Small intestine (tissue), 7 donors: ENCODE measurements around the gene SLC31A1. TPM values are rescaled to one million over a fixed set of nuclear protein-coding genes. Genes with fewer than 3 reads are reported as not detected.
"Not testable (repeated sequence)": the region's sequence is repeated elsewhere in the genome, so short reads cannot be mapped to it uniquely, and the experiment has no call there.

Experiments
- DNase-seq, 2 donors: peaks; one replicate each; pipeline versions ENCODE4 v3.0.0 to v3.0.0-alpha.2; 2013
- FAIRE-seq: peaks from 2 replicates; lab custom pipeline; 2012; peaks lifted over from hg19 to GRCh38; lab: Jason Lieb, UNC
- H3K27ac ChIP-seq, 3 donors: one replicate each; pipeline ENCODE4 v1.5.1; 2013; ENCODE audit warnings: low read length in 2 of 3, mild to moderate bottlenecking in 2 of 3, control low read depth in 1 of 3, inconsistent platforms in 1 of 3, low read depth in 1 of 3, moderate library complexity in 1 of 3
- H3K27me3 ChIP-seq, 3 donors: one replicate each; pipeline ENCODE4 v1.6.1; 2013; ENCODE audit warnings: low read length in 3 of 3, inconsistent platforms in 1 of 3; ENCODE audit not compliant: control insufficient read depth in 3 of 3, insufficient read depth in 3 of 3
- H3K36me3 ChIP-seq, 3 donors: one replicate each; pipeline ENCODE4 v1.6.1; 2013; ENCODE audit warnings: low read length in 3 of 3, inconsistent platforms in 1 of 3, low read depth in 1 of 3, mild to moderate bottlenecking in 1 of 3, moderate library complexity in 1 of 3; ENCODE audit not compliant: control insufficient read depth in 3 of 3, insufficient read depth in 2 of 3
- H3K4me1 ChIP-seq, 3 donors: one replicate each; pipeline ENCODE4 v1.6.1; 2013; ENCODE audit warnings: low read length in 2 of 3, inconsistent platforms in 1 of 3, low read depth in 1 of 3, mild to moderate bottlenecking in 1 of 3, moderate library complexity in 1 of 3; ENCODE audit not compliant: control insufficient read depth in 3 of 3, insufficient read depth in 2 of 3
- H3K4me3 ChIP-seq, 3 donors: one replicate each; pipeline ENCODE4 v1.5.1; 2013; ENCODE audit warnings: low read length in 3 of 3, control low read depth in 1 of 3, inconsistent platforms in 1 of 3, low read depth in 1 of 3, mild to moderate bottlenecking in 1 of 3, moderate library complexity in 1 of 3
- H3K9me3 ChIP-seq, 2 donors: one replicate each; pipeline ENCODE4 v1.6.1; 2013; ENCODE audit warnings: low read depth in 1 of 2, low read length in 1 of 2; ENCODE audit not compliant: control insufficient read depth in 2 of 2, insufficient read depth in 1 of 2
- WGBS, 3 donors: extraction: QIAGEN DNeasy Blood & Tissue Kit; methylation state at CpG; one replicate each; pipeline ENCODE4 v1.1.7; 2013; 5-methylcytosine and 5-hydroxymethylcytosine counted together
- polyA plus RNA-seq, 4 donors: library from polyadenylated mRNA; stranded (reverse) in 3 of 4; unstranded in 1 of 4; fragments of 200-250 nt in 3 of 4; fragments of 120-200 nt in 1 of 4; gene quantifications; one replicate each; pipeline versions ENCODE4 v1.2.1 to v1.2.3, GENCODE V29; 2013
- donor health status: healthy with polysubstance abuse.
- donor health status: control.
- donor health status: control.
- donor health status: Bipolar disorder and iron deficiency.
- donor health status: healthy.

SLC31A1 gene
- polyA plus RNA-seq, 4 donors, result 27.5 to 40.6 (median 29.6) TPM

- not testable (repeated sequence) for H3K9me3 ChIP-seq, H3K4me3 ChIP-seq, H3K27ac ChIP-seq, H3K27me3 ChIP-seq, H3K4me1 ChIP-seq, FAIRE-seq
- WGBS, 3 donors, result 35 to 63% (median 36%) methylated on average over 8 of the region's 8 CpGs
- DNase-seq, result peak in 1 of 2 donors; percentile 46
- peaks cover 6 to 19% (median 8%) of the 10 kb centered on the region in 3 donors for H3K36me3 ChIP-seq
Measured at GRCh38 chr9:113296247-113296646, 74.9 kb downstream of the SLC31A1 start.

- H3K36me3 ChIP-seq, result peaks cover 4 to 12% (median 7%) of the 10 kb centered on the region in 3 donors
- no peak overlapping the region for H3K4me3 ChIP-seq
- H3K27me3 ChIP-seq, result no peaks in the 10 kb centered on the region
- peaks cover 0 to 5% (median 0%) of the 10 kb centered on the region in 3 donors for H3K4me1 ChIP-seq
- FAIRE-seq, result no peak
- no peak for DNase-seq
- H3K27ac ChIP-seq, result no peak overlapping the region
- WGBS, 3 donors, result 81 to 83% (median 81%) methylated on average over 9 of the region's 9 CpGs
- no peaks in the 10 kb centered on the region for H3K9me3 ChIP-seq
Measured at GRCh38 chr9:113296796-113297558, 75.6 kb downstream of the SLC31A1 start.

GRCh38 chr9:113298311-113298710 is 77.0 kb downstream of the SLC31A1 start:
- Histone ChIP-seq H3K4me3 (no peak overlapping the region), H3K27ac (no peak overlapping the region), H3K27me3 (no peaks in the 10 kb centered on the region), H3K9me3 (no peaks in the 10 kb centered on the region), H3K4me1 (peaks cover 0 to 12% (median 0%) of the 10 kb centered on the region in 3 donors), H3K36me3 (peaks cover 1 to 3% (median 2%) of the 10 kb centered on the region in 3 donors)
- FAIRE-seq (no peak), DNase-seq (no peak)
- WGBS, 3 donors, result 90 to 91% (median 91%) methylated on average over 8 of the region's 8 CpGs

GRCh38 chr9:113298924-113299770 is 77.8 kb downstream of the SLC31A1 start:
- Histone ChIP-seq H3K9me3 (no peaks in the 10 kb centered on the region), H3K36me3 (no peaks in the 10 kb centered on the region), H3K27ac (no peak overlapping the region), H3K27me3 (no peaks in the 10 kb centered on the region), H3K4me1 (peaks cover 0 to 12% (median 0%) of the 10 kb centered on the region in 3 donors), H3K4me3 (no peak overlapping the region)
- WGBS, 3 donors, result 36 to 81% (median 47%) methylated on average over 15 of the region's 15 CpGs
- peak in 1 of 2 donors; percentile 17 for DNase-seq
- no peak for FAIRE-seq

GRCh38 chr9:113299800-113300292 is 78.5 kb downstream of the SLC31A1 start:
- Histone ChIP-seq H3K4me3 (no peak overlapping the region), H3K4me1 (peaks cover 0 to 12% (median 0%) of the 10 kb centered on the region in 3 donors)

DNA sequence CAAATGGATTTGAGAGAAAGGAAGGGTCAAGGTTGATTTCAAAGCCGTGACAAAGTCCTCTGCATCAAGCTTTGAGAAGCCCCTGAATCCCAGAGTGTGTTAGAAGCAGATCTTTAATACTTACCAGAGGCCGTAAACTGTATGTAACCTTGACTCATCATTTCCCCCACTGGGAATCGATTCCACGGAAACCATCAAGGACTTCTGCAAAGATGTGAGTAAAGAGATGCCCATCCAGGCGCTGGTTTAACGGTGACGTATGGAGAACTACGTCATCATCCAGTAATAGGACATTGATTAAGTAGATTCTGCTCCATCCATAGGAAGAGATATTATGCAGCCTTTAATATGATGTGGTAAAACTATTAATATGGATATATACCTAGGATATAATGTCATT is 80.2 kb downstream of the SLC31A1 start:
- peaks cover 0 to 12% (median 0%) of the 10 kb centered on the region in 3 donors for H3K4me1 ChIP-seq
- no peaks in the 10 kb centered on the region for H3K36me3 ChIP-seq
- DNase-seq, result no peak
- no peaks in the 10 kb centered on the region for H3K9me3 ChIP-seq
- no peak overlapping the region for H3K4me3 ChIP-seq
- no peaks in the 10 kb centered on the region for H3K27me3 ChIP-seq
- no peak overlapping the region for H3K27ac ChIP-seq
- WGBS, 3 donors, result 88 to 96% (median 93%) methylated on average over 8 of the region's 8 CpGs
- FAIRE-seq, result no peak

More at GRCh38 chr9:113299800-113300292, 78.5 kb downstream of the SLC31A1 start:
- no peaks in the 10 kb centered on the region for H3K9me3 ChIP-seq
- FAIRE-seq, result no peak
- DNase-seq, result peak; percentile 83 to 96
- no peaks in the 10 kb centered on the region for H3K36me3 ChIP-seq
- 8 to 32% (median 27%) methylated on average over 8 of the region's 8 CpGs for WGBS, 3 donors
- H3K27me3 ChIP-seq, result no peaks in the 10 kb centered on the region
- H3K27ac ChIP-seq, result no peak overlapping the region

- Histone ChIP-seq H3K27me3 (no peaks in the 10 kb centered on the region), H3K27ac (peak within 1 kb of the TSS in 1 of 3 donors; percentile 17), H3K9me3 (no peaks in the 10 kb centered on the region), H3K4me1 (peaks cover 0 to 12% (median 0%) of the 10 kb centered on the region in 3 donors), H3K36me3 (no peaks in the 10 kb centered on the region), H3K4me3 (no peak within 1 kb of the TSS)
- DNase-seq (peak; percentile 25 to 71), FAIRE-seq (no peak)
- 32 to 62% (median 45%) methylated on average over 25 of the region's 25 CpGs for WGBS, 3 donors
Measured at GRCh38 chr9:113302792-113303418, 81.6 kb downstream of the SLC31A1 start, which contains the start of gene RNF183. TSS of gene RNF183 (minus strand) at chr9:113303376. CDS start at chr9:113298184, 5,192 bp downstream.

DNA sequence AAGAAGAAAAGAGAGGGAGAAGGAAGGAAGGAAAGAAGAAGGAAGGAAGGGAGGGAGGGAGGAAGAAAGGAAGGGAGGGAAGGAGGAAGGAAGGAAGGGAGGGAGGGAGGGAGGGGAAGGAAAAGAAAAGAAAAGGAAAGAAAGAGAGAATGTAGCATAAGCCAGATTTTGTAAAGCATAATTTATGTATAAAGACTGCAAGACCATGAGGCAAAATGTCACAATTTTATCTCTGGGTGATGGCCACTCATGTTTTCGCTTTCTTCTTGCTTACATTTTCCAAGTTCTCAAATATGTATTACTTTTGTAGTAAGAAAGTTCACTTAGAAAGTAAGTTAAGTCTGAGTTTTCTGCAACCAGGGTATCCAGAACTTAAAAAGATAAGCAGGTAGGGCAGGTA is 85.2 kb downstream of the SLC31A1 start:
- H3K4me3 ChIP-seq, result no peak overlapping the region
- H3K9me3 ChIP-seq, result no peaks in the 10 kb centered on the region
- H3K27ac ChIP-seq, result no peak overlapping the region
- WGBS, 3 donors, result 85 to 91% (median 88%) methylated on average over 1 of the region's 1 CpG
- H3K36me3 ChIP-seq, result no peaks in the 10 kb centered on the region
- DNase-seq, result no peak
- no peak for FAIRE-seq
- no peaks in the 10 kb centered on the region for H3K27me3 ChIP-seq
- H3K4me1 ChIP-seq, result peaks cover 0 to 7% (median 0%) of the 10 kb centered on the region in 3 donors
